Limb (tissue), 2 donors: ENCODE data around the gene VAPA.

Source experiments
- DNase-seq, 2 donors: peaks; one replicate each; pipeline ENCODE4 v3.0.0-alpha.2; 2016; ENCODE audit errors: extremely low spot score in 2 of 2

The VAPA gene

DNA sequence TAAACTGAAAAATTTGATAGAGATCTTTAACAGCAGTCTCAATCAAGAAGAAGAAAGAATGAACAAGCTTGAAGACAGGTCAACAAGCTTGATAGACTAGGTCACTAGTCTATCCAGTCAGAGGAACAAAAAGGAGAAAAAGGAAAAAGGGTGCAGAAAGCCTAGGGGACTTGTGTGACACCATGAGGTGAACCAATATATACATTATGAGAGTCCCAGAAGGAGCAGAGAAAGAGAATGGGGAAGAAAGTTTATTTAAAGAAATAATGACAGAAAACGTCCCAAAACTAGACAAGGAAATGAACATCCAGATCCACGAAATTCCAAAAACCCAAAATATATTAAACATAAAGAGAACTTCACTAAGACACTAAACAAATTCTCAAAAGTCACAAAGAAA lies 84.5 kb downstream of the VAPA start:
- no peak for DNase-seq

DNA sequence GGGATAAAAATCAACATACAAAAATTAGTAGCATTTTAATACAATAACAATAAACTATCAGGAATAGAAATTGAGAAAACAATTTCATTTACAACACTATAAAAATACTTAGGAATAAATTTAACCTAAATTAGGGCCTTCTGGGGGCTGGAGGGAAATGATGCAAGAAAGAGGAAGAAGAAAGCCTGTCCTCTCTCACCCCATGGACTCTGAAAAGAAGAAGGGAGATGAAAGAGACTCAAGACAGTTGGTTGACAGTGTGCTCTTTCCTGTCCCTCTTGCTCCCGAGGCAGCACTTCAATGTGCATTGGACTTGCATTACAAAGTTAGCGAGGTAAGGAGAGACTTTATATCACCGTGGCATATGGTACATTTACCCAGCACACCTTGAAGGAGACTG lies 88.5 kb downstream of the VAPA start:
- no peak for DNase-seq

DNA sequence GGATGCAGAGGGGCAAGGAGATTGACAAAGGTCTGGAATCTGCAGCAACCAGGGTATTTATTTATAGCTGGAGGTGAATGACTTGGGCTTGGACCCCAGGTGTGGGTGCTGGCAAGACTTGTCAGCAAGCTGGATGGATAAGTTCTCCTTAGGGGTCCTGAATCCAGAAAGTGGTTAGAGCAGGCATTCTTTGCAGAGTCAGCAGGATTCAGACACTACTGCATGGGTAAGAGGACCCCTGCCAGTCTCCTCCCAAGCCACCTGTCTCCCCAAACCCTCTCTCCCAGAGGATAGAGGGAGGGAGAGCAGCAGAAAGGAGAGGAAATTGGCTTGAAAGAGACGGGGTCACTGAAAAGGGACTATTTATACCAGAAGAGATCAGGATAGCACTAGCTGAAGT lies 89.5 kb downstream of the VAPA start:
- no peak for DNase-seq

DNA sequence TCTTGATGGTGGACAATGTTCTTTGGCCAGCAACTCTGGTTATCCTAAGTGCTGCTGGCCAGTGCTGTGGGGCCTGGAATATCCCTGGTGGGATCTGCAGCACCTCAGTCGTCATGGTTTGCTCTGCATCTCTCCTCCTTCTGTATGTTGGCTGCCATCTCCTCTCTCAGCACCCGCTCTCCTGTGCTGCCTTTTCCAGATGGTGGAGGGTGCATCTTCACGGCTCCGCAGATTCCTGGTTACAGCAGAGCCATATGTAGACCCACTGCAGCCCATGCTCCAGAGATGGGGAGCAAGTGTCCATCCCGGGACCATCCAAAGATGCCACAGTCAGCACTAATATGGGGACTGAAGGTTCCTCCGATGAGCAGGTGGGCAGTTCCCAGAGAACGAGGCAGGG lies 90.0 kb downstream of the VAPA start:
- DNase-seq = no peak

DNA sequence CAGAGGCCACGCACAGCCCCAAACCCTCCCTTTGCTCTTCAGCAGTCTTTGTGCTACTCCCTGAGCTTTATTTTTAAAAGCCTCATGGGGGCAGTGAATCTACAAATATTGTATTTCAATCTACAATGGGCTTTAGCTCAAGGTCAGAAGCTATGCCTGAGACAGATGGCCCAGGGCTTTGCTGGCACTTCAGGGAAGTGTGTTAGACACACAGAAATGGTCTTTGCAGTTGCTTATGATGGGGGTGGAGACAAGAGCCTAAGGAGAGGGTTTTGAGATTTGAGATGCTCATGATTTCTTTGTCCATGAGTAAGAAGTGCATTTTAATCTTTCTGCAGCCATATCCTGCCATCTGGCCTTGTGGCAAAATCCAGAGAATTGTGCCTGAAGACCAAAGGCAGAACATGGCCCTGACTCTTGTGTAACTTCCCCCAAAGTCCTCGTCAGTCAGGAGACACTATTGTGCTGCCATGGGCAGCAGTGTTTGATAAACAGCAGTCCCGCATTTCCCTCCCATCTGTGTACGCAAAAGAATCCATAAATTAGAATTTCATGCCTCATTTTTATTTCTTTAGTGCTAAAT lies 92.6 kb downstream of the VAPA start:
- DNase-seq = no peak

DNA sequence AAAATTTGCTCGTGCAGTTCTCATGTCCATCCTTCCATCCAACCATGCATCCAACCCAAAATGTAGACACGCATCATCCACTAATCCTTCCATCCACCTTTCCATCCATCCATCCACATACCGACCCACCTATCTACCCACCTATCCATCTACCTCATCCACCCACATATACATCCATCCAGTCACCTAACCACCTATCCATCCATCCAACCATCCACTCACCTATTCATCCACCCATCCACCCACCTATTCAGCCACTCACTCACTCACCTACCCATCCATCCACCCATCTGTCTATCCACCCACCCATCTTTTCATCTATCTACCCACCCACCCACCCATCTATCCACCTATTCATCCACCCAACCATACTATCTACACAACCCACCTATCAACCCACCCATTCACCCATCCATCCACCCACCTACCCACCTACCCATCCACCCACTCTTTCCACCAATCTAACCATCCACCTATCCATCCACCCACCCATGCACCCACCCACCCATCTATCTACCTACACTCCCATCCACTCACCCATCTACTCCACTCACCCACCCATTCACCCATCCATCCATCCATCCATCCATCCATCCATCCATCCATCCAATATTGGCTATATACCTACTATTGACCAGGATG lies 94.3 kb downstream of the VAPA start:
- no peak for DNase-seq
